ENCODE results near the gene ATP10B. TPM values are rescaled to one million over a fixed set of nuclear protein-coding genes. Genes with fewer than 3 reads are reported as not detected.

The ATP10B gene
- total RNA-seq, 4 donors from 2014 or later: 116 to 298 (median 150) TPM

DNA sequence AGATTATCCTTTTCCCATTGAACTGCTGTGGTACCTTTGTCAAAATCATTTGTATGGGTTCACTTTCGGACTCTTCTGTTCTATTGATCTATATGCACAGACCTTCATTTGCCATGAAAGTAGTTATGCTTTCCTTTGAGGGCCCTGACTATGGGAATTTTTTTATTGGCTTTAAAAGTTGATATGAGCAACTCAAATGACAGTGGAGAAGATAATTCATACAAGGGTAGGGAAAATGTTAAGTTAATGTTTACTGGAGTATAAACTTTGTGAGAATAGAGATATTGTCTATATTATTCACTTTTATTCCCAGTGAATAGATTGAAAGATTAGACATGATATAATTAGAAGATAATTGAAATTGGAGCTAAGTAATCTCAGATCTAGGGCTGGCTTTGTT lies 94.8 kb downstream of the ATP10B start:
- TF ChIP-seq POLR2A (IDR thresholded peaks at IDR 0.05) (no peak), EP300 (IDR thresholded peaks at IDR 0.05; ENCODE audit: low read depth) (no peak), POLR2AphosphoS5 (IDR thresholded peaks at IDR 0.05) (no peak)
- TF ChIP-seq, protein P1, sequence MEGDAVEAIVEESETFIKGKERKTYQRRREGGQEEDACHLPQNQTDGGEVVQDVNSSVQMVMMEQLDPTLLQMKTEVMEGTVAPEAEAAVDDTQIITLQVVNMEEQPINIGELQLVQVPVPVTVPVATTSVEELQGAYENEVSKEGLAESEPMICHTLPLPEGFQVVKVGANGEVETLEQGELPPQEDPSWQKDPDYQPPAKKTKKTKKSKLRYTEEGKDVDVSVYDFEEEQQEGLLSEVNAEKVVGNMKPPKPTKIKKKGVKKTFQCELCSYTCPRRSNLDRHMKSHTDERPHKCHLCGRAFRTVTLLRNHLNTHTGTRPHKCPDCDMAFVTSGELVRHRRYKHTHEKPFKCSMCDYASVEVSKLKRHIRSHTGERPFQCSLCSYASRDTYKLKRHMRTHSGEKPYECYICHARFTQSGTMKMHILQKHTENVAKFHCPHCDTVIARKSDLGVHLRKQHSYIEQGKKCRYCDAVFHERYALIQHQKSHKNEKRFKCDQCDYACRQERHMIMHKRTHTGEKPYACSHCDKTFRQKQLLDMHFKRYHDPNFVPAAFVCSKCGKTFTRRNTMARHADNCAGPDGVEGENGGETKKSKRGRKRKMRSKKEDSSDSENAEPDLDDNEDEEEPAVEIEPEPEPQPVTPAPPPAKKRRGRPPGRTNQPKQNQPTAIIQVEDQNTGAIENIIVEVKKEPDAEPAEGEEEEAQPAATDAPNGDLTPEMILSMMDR (IDR thresholded peaks at IDR 0.05): no peak
- H3K27ac ChIP-seq: peak overlapping the region in 2 of 4 donors; percentile 24 to 25
- intact Hi-C loops (cut with DNase I; ENCODE audit: low total_unique reads): no loop called here
- peaks cover 0 to 3% of the 10 kb centered on the region in 2 donors for H3K9me3 ChIP-seq
- no peak overlapping the region for H3K4me3 ChIP-seq
- in situ Hi-C loops (cut with MboI; ENCODE audit: low pct_ligation_motif_present in 1 of 4, low pct_unique_long_range_greater_than_20kb in 1 of 4, low sequenced_read_pairs in 3 of 4): no loop called here
- no peaks in the 10 kb centered on the region for H3K36me3 ChIP-seq
- WGBS, 2 donors (ENCODE audit: low coverage in 1 of 2): 28 to 33% methylated on average over 1 of the region's 1 CpG
- peaks cover 0 to 19% (median 0%) of the 10 kb centered on the region in 4 donors for H3K4me1 ChIP-seq
- no peaks in the 10 kb centered on the region for H3K27me3 ChIP-seq
- DNase-seq: no peak

DNA sequence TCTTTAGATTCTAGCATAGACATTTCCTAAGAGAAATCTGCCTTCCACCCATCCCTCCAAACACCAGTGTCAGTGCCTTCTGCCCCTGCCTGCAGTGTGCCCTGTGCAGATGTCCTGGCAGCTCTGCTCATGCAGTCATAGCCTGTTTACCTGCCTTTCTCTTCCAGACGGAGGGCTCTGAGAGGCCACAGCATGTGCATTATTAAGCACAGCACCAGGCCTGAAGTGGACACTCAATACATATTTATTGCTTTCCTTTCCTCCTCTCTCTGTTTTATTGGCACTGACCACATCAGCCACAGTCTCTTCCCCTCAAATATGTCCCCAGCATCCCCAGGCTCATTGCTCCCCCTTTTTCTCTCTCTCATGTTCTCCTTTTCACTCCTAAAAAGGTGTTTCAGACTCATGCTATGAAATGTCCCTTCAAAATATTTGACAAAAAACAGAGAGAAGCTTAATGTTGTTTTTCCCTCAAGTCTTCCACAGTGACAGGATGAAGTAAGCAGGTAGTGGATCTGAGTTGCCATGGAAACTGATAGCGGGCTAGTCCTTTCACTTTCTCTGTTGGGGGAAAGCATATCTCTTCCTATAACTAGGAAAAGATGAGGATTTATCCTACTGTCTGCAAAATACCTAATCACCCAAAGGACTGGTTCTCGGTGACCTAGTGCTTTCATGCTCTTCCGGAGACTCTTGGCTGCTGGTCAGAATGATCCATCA lies 100.9 kb downstream of the ATP10B start:
- WGBS, 2 donors (ENCODE audit: low coverage in 1 of 2): 69% methylated on average over 3 to 4 of the region's 4 CpGs
- no peak for DNase-seq

DNA sequence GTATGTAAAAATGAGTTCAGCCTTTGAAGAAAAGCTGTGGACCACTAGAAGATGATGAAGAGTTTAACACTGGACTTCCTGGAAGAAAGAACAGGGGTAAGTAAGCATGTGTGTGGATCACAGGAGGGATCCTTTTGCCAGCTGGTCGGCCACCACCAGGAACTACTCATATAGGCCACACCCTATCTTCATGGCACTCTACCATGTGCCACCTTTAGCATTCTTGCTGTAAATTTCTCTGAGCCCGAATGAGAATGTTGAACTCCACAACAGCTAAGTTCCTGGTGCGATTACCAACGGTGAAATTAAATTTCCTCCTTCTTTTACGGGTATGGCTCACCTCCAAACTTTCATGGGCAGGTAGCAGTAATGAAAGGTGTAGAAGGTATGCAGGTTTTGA lies 102.3 kb downstream of the ATP10B start:
- WGBS, 2 donors (ENCODE audit: low coverage in 1 of 2): 55 to 64% methylated on average over 3 to 5 of the region's 5 CpGs
- Histone ChIP-seq H3K9me3 (no peaks in the 10 kb centered on the region), H3K4me3 (no peak overlapping the region), H3K27ac (peak overlapping the region; percentile 49 to 67 (median 58)), H3K36me3 (no peaks in the 10 kb centered on the region), H3K4me1 (peaks cover 4 to 22% (median 7%) of the 10 kb centered on the region in 4 donors), H3K27me3 (no peaks in the 10 kb centered on the region)
- intact Hi-C loops (cut with DNase I; ENCODE audit: low total_unique reads) (no loop called here), in situ Hi-C loops (cut with MboI; ENCODE audit: low pct_ligation_motif_present in 1 of 4, low pct_unique_long_range_greater_than_20kb in 1 of 4, low sequenced_read_pairs in 3 of 4) (no loop called here)
- TF ChIP-seq POLR2AphosphoS5 (IDR thresholded peaks at IDR 0.05) (peak in 2 of 3 donors; percentile 12 to 21), POLR2A (IDR thresholded peaks at IDR 0.05) (no peak), EP300 (IDR thresholded peaks at IDR 0.05; ENCODE audit: low read depth) (no peak)
- TF ChIP-seq, protein P1 (IDR thresholded peaks at IDR 0.05): no peak
- DNase-seq: peak; percentile 47

More for the DNA sequence above, 100.9 kb downstream of the ATP10B start:
- no peaks in the 10 kb centered on the region for H3K36me3 ChIP-seq
- H3K27ac ChIP-seq: no peak overlapping the region
- peaks cover 4 to 22% (median 7%) of the 10 kb centered on the region in 4 donors for H3K4me1 ChIP-seq
- H3K4me3 ChIP-seq: no peak overlapping the region
- no peaks in the 10 kb centered on the region for H3K9me3 ChIP-seq
- intact Hi-C loops (cut with DNase I; ENCODE audit: low total_unique reads): no loop called here
- no peak for TF ChIP-seq POLR2AphosphoS5 (IDR thresholded peaks at IDR 0.05)
- in situ Hi-C loops (cut with MboI; ENCODE audit: low pct_ligation_motif_present in 1 of 4, low pct_unique_long_range_greater_than_20kb in 1 of 4, low sequenced_read_pairs in 3 of 4): no loop called here
- no peaks in the 10 kb centered on the region for H3K27me3 ChIP-seq

DNA sequence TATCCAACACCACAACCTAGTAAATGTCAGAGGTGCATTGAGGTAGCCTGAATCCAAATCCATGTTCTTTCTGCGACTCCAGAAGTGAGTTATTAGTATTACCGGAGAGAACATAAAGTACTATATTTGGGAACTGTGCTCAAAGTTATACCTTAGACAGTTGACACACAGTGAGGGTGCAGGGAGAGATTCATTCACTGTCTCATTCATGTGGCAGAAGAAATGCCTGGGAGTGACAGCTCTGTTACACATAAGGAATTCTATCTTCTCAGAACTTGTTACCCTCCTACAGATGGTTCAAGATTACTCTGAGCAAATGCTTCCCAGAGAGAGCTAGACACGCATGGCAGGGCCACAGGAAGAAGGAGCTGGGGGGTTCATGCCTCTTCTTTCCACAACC lies 103.0 kb downstream of the ATP10B start:
- in situ Hi-C loops (cut with MboI; ENCODE audit: low pct_ligation_motif_present in 1 of 4, low pct_unique_long_range_greater_than_20kb in 1 of 4, low sequenced_read_pairs in 3 of 4): no loop called here
- intact Hi-C loops (cut with DNase I; ENCODE audit: low total_unique reads): no loop called here
- peaks cover 4 to 22% (median 7%) of the 10 kb centered on the region in 4 donors for H3K4me1 ChIP-seq
- no peaks in the 10 kb centered on the region for H3K27me3 ChIP-seq
- no peak for DNase-seq
- peak overlapping the region; percentile 49 to 67 (median 58) for H3K27ac ChIP-seq
- H3K4me3 ChIP-seq: no peak overlapping the region
- no peaks in the 10 kb centered on the region for H3K36me3 ChIP-seq
- H3K9me3 ChIP-seq: no peaks in the 10 kb centered on the region
- TF ChIP-seq, protein P1 (IDR thresholded peaks at IDR 0.05): no peak
- TF ChIP-seq POLR2A (IDR thresholded peaks at IDR 0.05) (no peak), EP300 (IDR thresholded peaks at IDR 0.05; ENCODE audit: low read depth) (no peak), POLR2AphosphoS5 (IDR thresholded peaks at IDR 0.05) (no peak)
- 93% methylated on average over 3 of the region's 3 CpGs; no CpG with 5 or more reads in 1 of the 2 donors for WGBS, 2 donors (ENCODE audit: low coverage in 1 of 2)

Measured in transverse colon (tissue), 4 donors.